ENCODE measurements around the gene KANK4. TPM values are rescaled to one million over a fixed set of nuclear protein-coding genes. Genes with fewer than 3 reads are reported as not detected.
"Not testable (repeated sequence)": the region's sequence is repeated elsewhere in the genome, so short reads cannot be mapped to it uniquely, and the experiment has no call there.

The KANK4 gene
- total RNA-seq, 1 donor from 2014 or later, result 0.47 TPM

GRCh38 chr1:62271948-62272728 is 47.1 kb downstream of the KANK4 start:
- DNase-seq, result no peak

DNA sequence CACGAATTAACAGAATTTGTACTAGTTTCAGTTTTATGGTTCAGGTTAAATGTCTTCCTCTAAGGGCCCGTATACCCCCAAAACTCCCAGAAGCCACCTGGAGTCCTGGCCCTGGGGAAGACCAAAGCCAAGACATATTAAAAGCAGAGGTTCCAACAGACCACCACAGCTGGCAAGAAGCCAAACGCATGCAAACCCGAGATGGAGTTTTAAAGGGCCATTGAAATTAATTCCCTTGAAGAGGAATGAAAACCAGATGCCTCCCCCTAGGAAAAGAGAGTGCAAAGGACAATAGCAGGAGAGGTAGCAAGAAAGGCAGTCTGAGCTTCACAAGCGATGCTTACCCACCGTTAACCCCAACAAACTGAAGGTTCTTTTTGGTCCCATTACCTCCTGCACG is 48.1 kb downstream of the KANK4 start:
- DNase-seq, result no peak

DNA sequence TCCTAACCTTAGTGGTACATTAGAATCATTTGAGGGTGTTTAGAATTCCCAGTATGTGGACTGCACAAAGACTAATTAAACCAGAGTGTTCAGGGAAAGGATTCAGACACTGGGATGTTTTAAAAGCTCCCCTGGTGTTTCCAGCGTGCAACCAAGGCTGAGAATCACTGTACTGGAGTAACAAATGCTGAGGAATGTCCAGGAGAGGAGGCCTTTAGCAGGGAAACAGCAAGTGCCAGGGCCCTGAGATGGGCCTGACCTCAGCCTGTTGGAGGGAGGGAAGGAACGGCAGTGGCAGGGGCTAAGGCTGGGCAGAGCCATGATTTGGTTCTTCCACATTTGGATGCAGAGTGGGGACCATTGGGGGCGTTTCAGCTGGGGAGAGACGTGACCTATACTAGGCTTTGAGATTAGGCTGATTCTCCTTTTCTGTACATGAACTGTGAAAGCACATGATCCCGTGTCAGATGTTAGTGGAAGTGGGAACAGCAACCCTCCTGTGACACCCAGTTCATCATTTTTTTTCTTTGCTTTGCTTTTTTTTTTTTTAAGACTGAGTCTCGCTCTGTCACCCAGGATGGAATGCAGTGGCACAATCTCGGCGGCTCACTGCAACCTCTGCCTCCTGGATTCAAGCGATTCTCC is 49.3 kb downstream of the KANK4 start:
- no peak for DNase-seq

DNA sequence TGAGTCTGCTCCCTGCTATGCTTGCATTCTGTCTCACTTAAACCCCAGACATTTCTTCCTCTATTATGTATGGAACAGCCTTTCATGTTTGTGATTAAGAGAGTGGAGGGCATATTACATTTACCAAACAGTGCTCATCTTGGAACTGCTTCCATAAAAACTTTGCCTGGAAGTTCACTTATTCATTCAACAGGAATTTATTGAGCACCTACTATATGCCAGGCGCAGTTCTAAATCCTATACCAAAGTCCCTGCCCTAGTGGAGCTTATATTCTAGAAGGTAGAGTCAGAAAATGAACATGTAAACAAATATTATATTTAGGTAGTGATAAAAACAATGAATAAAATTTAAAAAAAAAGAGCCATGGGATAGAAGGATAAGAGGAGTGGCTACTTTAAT is 49.8 kb downstream of the KANK4 start:
- DNase-seq, result no peak

DNA sequence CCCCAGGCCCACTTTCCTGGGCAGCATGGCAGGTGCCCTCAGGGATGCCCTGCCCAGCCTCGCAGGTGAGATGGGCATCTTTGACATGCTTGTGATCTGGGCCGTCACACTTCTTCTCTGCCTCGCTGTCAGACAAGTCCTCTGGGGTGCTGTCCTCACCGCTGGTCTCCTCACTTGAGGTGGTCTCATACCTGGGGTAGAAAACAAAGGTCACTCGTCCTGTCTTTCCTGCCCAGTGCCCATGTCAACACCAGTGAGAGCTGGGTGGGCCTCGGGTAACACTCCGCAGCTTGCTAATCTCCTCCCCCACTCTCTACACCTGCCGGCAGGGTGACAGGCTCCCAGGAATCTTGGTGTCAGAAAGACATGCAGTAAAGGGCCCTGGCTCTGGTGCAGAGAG is 50.9 kb downstream of the KANK4 start:
- no peak for DNase-seq

GRCh38 chr1:62265956-62266935 is 53.0 kb downstream of the KANK4 start:
- no peak for DNase-seq

DNA sequence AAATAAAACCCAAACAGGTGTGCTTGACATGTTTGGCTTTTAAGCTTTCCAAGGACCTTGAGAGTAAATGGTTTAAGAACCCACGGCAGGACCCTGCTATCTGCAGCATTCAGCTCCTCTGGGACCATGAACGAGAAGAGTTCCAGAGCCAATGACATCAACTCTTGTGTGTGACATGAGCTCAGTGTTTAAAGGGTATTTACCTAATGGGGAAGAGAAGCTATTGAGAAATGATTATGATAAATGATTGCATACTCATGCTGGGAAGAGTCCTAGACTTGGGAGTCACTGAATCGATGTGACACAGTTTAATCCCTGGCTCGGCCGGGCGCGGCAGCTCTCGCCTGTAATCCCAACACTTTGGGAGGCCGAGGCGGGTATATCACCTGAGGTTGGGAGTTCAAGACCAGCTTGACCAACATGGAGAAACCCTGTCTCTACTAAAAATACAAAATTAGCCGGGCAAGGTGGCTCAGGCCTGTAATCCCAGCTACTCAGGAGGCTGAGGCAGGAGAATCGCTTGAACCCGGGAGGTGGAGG is 55.4 kb downstream of the KANK4 start:
- no peak for DNase-seq

GRCh38 chr1:62263006-62263813 is 56.0 kb downstream of the KANK4 start:
- DNase-seq, result no peak

GRCh38 chr1:62260688-62261087 is 58.5 kb downstream of the KANK4 start:
- no peak for DNase-seq

- no peak for DNase-seq
Observed at GRCh38 chr1:62259551-62259950, 59.7 kb downstream of the KANK4 start.

DNA sequence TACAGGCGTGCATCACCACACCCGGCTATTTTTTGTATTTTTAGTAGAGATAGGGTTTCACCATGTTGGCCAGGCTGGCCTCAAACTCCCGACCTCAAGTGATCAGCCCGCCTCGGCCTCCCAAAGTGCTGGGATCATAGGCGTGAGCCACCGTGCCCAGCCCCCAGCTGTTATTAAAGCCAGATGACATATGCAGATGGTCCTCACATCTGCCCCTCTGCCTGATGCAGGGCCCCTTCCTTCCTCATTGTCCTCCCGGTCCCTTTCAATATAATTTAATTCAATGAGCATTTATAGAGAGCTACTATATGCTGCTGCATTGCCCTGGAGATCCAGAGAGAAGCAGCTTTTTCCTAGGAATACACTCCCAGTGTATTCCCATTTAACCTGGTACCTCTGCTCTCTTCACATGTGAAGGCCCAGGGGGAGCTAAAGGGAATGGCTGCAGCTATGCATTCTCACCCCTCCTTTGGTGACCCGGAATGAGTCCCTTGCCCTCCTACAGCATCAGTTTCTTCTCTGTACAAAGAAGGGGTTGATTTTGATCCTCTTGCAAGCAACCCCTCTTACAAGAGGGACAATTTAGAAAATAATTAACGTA is 69.0 kb downstream of the KANK4 start:
- no peak for DNase-seq

GRCh38 chr1:62247391-62248168 is 71.7 kb downstream of the KANK4 start:
- no peak for DNase-seq

GRCh38 chr1:62245201-62245600 is 74.0 kb downstream of the KANK4 start:
- no peak for DNase-seq

DNA sequence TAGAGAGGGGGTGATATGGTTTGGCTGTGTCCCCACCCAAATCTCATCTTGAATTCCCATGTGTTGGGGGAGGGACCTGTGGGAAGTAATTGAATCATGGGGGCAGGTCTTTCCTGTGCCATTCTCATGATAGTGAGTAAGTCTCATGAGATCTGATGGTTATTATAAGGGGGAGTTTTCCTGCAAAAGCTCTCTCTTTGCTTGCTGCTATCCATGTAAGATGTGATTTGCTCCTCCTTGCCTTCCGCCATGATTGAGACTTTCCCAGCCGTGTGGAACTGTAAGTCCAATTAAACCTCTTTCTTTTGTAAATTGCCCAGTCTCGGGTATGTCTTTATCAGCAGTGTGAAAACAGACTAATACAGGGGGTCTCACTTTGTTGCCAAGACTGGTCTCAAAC is 74.9 kb downstream of the KANK4 start:
- not testable (repeated sequence) for DNase-seq

DNA sequence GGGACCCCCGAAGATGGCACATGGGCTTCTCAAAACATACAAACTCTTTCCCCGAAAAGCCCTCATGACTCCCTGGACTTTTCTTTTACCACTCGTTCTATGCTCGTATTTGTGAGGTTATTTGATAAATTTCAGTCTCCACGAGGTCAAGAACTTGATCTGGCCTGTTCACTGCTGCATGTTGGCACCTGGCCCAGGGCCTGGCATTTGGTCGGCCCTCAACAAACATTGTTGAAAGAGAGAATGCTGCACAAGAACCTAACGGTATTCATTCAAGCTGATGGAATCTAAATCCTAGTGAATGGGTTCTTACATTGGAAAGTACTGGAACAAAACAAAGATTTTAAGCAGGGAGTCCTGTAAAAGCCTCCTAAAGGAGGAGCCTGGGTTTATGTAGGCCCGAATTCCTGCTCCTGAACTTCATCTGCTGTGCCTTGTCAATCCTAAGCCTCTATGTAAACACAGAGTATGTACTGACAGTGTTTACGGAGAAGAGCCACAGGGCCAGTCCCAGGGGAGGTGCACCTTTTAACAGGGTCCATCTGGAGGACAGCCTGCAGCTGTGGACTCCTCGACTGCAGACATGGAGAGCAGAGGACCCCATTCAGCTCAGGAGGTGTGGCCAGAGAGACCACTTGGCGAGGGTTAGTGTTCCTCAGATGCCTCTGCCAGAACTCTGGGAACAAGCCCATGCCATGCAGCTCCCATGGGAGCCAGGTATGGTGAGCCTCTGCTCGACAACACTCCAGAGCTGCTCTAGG is 77.7 kb downstream of the KANK4 start:
- no peak for DNase-seq

- no peak for DNase-seq
Observed at GRCh38 chr1:62240651-62241370, 78.4 kb downstream of the KANK4 start.

DNA sequence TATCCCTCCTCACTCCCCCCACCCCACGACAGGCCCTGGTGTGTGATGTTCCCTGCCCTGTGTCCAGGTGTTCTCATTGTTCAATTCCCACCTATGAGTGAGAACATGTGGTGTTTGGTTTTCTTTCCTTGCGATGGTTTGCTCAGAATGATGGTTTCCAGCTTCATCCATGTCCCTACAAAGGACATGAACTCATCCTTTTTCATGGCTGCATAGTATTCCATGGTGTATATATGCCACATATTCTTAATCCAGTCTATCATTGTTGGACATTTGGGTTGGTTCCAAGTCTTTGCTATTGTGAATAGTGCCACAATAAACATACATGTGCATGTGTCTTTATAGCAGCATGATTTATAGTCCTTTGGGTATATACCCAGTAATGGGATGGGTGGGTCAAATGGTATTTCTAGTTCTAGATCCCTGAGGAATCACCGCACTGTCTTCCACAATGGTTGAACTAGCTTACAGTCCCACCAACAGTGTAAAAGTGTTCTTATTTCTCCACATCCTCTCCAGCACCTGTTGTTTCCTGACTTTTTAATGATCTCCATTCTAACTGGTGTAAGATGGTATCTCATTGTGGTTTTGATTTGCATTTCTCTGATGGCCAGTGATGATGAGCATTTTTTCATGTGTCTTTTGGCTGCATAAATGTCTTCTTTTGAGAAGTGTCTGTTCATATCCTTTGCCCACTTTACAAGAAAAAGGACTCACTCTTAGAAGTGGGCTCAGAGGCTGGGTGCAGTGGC is 79.4 kb downstream of the KANK4 start:
- DNase-seq, result not testable (repeated sequence)

GRCh38 chr1:62238507-62238906 is 80.7 kb downstream of the KANK4 start:
- DNase-seq, result no peak

All from occipital lobe (tissue), 2 donors.